OCI-LY7 (cell line): ENCODE results near the gene OCRL. TPM values are rescaled to one million over a fixed set of nuclear protein-coding genes. Genes with fewer than 3 reads are reported as not detected.
"Not testable (repeated sequence)": the region's sequence is repeated elsewhere in the genome, so short reads cannot be mapped to it uniquely, and the experiment has no call there.

Experiments
- BruUV-seq: library from RNA; stranded (reverse); fragments of 400-500 nt; replicated peaks from 2 replicates; lab custom pipeline; 2021; lab: Mats Ljungman, UMichigan
- CTCF ChIA-PET: fragments of 300-600 bp; sonication (Branson Sonifier 250); formaldehyde crosslinking; loops from one replicate; lab custom pipeline; 2022; ENCODE audit warnings: antibody characterized with exemption; ENCODE audit not compliant: unreplicated experiment; lab: Charles Lee
- POLR2A ChIA-PET: fragments of 300-600 bp; sonication (Branson Sonifier 250); formaldehyde crosslinking; loops from one replicate; lab custom pipeline; 2022; ENCODE audit warnings: antibody characterized with exemption; lab: Charles Lee
- DNase-seq: peaks from one replicate; pipeline ENCODE4 v3.0.0-alpha.2; 2015; ENCODE audit warnings: low spot score
- H2AFZ ChIP-seq: fragments of 200-600 bp; sonication (generic), shearing (Covaris generic); 2 replicates; pipeline ENCODE4 v1.6.1; 2014; ENCODE audit warnings: mild to moderate bottlenecking, antibody characterized with exemption, low read length, moderate library complexity
- H3K27ac ChIP-seq: fragments of 200-600 bp; sonication (generic); 2 replicates; pipeline ENCODE4 v1.5.1; 2014; ENCODE audit warnings: mixed run types, low read depth, mild to moderate bottlenecking, moderate library complexity, low read length, inconsistent platforms; ENCODE audit not compliant: poor library complexity, severe bottlenecking
- H3K36me3 ChIP-seq: fragments of 200-600 bp; sonication (generic); 2 replicates; pipeline ENCODE4 v1.6.1; 2014; ENCODE audit warnings: mild to moderate bottlenecking, antibody characterized with exemption, low read length, moderate library complexity, mixed read lengths; ENCODE audit not compliant: insufficient read depth
- H3K4me1 ChIP-seq: fragments of 200-600 bp; sonication (generic); 2 replicates; pipeline ENCODE4 v1.5.1; 2014; ENCODE audit warnings: mild to moderate bottlenecking, low read length; ENCODE audit not compliant: insufficient read depth, poor library complexity, severe bottlenecking
- H3K4me2 ChIP-seq: fragments of 200-600 bp; sonication (generic); 2 replicates; pipeline ENCODE4 v1.6.1; 2014; ENCODE audit warnings: mild to moderate bottlenecking, low read length
- H3K4me3 ChIP-seq: fragments of 200-600 bp; sonication (generic); 2 replicates; pipeline ENCODE4 v1.5.1; 2014; ENCODE audit warnings: mild to moderate bottlenecking, low read depth, low read length; ENCODE audit not compliant: poor library complexity, severe bottlenecking
- H3K79me2 ChIP-seq: fragments of 200-600 bp; sonication (generic); 2 replicates; pipeline ENCODE4 v1.6.1; 2016; ENCODE audit warnings: low read depth, mild to moderate bottlenecking, low read length, moderate library complexity, mixed read lengths; ENCODE audit not compliant: insufficient read depth
- H3K9me2 ChIP-seq: fragments of 200-600 bp; sonication (generic); 2 replicates; pipeline ENCODE4 v1.6.1; 2016; ENCODE audit warnings: mild to moderate bottlenecking, low read length, mixed read lengths; ENCODE audit not compliant: insufficient read depth
- H3K9me3 ChIP-seq: fragments of 200-600 bp; sonication (generic); 2 replicates; pipeline ENCODE4 v1.6.1; 2014; ENCODE audit warnings: mild to moderate bottlenecking, mixed run types, low read length, mixed read lengths
- H4K20me1 ChIP-seq: fragments of 200-600 bp; sonication (generic); 2 replicates; pipeline ENCODE4 v1.6.1; 2014; ENCODE audit warnings: mild to moderate bottlenecking, antibody characterized with exemption, low read length, moderate library complexity, mixed read lengths; ENCODE audit not compliant: insufficient read depth
- EZH2phosphoT487 ChIP-seq: fragments of 200-600 bp; sonication (generic); IDR thresholded peaks from 2 replicates; pipeline ENCODE4 v1.6.1; 2018; ENCODE audit warnings: low read depth, borderline replicate concordance, mild to moderate bottlenecking, mixed run types, antibody characterized with exemption, low read length, moderate library complexity, mixed read lengths
- intact Hi-C: fragments of 100-400 bp; cut with micrococcal nuclease; formaldehyde crosslinking; loops from one replicate; pipeline ENCODE4 v1.10.0; 2022; ENCODE audit not compliant: unreplicated experiment
- total RNA-seq, 2 experiments: library from RNA; depleted of rRNA in 1 of 2; stranded (reverse); fragments of >200 nt in 1 of 2; shearing (Covaris generic) in 1 of 2; gene quantifications; 2 replicates each; pipeline ENCODE4 v1.2.3, GENCODE V29; 2014 to 2022
- TF ChIP-seq, protein P1 (sequence below): fragments of 200-600 bp; sonication (generic); conservative IDR thresholded peaks from 2 replicates; pipeline ENCODE4 v1.5.1; 2014; ENCODE audit warnings: mild to moderate bottlenecking, antibody characterized with exemption, low read length, moderate library complexity, mixed read lengths

The OCRL gene
- total RNA-seq, 2 experiments from 2014 or later: 3.1 to 6.7 TPM

DNA sequence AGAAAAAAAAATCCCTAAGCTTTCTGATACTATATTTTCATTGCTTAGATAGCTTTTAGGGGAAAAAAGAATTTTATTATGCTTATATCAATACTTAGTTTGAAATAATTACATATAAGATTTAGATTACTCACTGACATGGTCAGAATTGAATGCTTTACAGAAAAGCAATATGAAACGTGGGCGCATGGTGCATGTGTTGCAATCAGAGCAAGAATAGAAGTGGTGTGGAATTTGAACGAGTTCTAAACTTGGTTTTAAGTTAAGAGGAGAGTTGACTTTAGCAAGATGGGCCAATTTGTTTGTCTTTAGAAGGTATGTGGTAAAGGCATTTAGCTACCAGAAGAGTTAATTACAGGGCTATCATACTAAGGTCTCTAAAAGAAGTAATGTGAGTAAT, 21.4 kb downstream of the OCRL start:
- Histone ChIP-seq H3K4me2 (no peak overlapping the region), H4K20me1 (no peaks in the 10 kb centered on the region), H2AFZ (no peak overlapping the region), H3K4me1 (peaks cover 6% of the 10 kb centered on the region), H3K4me3 (no peak overlapping the region), H3K9me3 (no peaks in the 10 kb centered on the region), H3K27ac (no peak overlapping the region), H3K79me2 (no peaks in the 10 kb centered on the region), H3K9me2 (no peaks in the 10 kb centered on the region), H3K36me3 (peaks cover 52% of the 10 kb centered on the region)
- no peak for DNase-seq
- TF ChIP-seq, protein P1, sequence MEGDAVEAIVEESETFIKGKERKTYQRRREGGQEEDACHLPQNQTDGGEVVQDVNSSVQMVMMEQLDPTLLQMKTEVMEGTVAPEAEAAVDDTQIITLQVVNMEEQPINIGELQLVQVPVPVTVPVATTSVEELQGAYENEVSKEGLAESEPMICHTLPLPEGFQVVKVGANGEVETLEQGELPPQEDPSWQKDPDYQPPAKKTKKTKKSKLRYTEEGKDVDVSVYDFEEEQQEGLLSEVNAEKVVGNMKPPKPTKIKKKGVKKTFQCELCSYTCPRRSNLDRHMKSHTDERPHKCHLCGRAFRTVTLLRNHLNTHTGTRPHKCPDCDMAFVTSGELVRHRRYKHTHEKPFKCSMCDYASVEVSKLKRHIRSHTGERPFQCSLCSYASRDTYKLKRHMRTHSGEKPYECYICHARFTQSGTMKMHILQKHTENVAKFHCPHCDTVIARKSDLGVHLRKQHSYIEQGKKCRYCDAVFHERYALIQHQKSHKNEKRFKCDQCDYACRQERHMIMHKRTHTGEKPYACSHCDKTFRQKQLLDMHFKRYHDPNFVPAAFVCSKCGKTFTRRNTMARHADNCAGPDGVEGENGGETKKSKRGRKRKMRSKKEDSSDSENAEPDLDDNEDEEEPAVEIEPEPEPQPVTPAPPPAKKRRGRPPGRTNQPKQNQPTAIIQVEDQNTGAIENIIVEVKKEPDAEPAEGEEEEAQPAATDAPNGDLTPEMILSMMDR: no peak
- intact Hi-C loops: no loop called here
- ChIA-PET POLR2A (interaction anchor here (0.6 kb wide), 1 partner anchor 774 kb away, joined by 4 read pairs; no protein-coding TSS in a partner anchor), CTCF (no interaction called here)
- no TSS peak for BruUV-seq

- H3K9me2 ChIP-seq, H3K27ac ChIP-seq, CTCF ChIA-PET, DNase-seq, H3K4me2 ChIP-seq, H3K79me2 ChIP-seq, intact Hi-C loops, POLR2A ChIA-PET, H3K4me1 ChIP-seq, BruUV-seq, H3K9me3 ChIP-seq, H3K4me3 ChIP-seq, H4K20me1 ChIP-seq, H2AFZ ChIP-seq: not testable (repeated sequence)
- peaks cover 47% of the 10 kb centered on the region for H3K36me3 ChIP-seq
These were observed 24.3 kb downstream of the OCRL start for GRCh38 chrX:129564345-129564744.

DNA sequence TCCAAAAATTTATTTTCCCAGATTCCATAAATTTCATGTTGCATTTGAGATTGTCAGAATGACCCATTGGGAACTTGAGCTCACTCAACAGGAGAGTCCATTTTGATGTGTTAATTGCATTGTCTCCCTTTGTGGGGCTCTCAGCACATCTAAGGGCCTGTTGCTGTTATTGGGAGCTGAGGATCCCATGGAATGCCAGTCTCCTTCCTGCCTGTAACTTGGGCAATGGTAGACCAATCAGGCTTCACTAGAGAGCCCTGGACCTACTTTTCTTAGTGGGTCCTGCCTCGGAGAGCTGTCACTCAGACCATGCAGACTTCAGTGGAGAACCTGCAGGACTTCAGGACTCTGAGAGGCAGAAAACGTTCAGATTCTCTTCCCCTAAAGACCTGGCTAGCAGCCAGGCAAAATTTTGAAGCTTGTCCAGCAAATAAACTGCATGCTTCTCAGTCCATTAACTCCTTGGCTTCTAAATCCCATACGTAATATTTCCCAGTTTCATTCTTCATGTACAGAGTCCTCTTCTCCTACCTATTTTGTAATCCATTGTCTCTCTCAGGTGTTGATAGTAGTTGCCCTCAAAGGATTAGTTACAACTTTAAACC, 25.1 kb downstream of the OCRL start:
- no peak overlapping the region for H2AFZ ChIP-seq
- POLR2A ChIA-PET: no interaction called here
- no peaks in the 10 kb centered on the region for H3K4me1 ChIP-seq
- H3K27ac ChIP-seq: no peak overlapping the region
- intact Hi-C loops: no loop called here
- no peaks in the 10 kb centered on the region for H3K9me2 ChIP-seq
- no peak overlapping the region for H3K4me3 ChIP-seq
- DNase-seq: no peak
- H3K4me2 ChIP-seq: no peak overlapping the region
- CTCF ChIA-PET: no interaction called here
- H3K36me3 ChIP-seq: peaks cover 41% of the 10 kb centered on the region
- H4K20me1 ChIP-seq: no peaks in the 10 kb centered on the region
- TF ChIP-seq, protein P1: no peak
- no peak for TF ChIP-seq EZH2phosphoT487
- no peaks in the 10 kb centered on the region for H3K9me3 ChIP-seq
- BruUV-seq: no TSS peak
- no peaks in the 10 kb centered on the region for H3K79me2 ChIP-seq
